ES-I3 (cell line): ENCODE measurements around the gene SYNJ2BP.
A peak's percentile ranks its signal among the peaks of the same experiment; 100 is the strongest.
"Not testable (repeated sequence)": the region's sequence is repeated elsewhere in the genome, so short reads cannot be mapped to it uniquely, and the experiment has no call there.

Experiments used
- H3K36me3 ChIP-seq: 2 replicates; pipeline ENCODE4 v1.6.1; 2013; ENCODE audit warnings: mild to moderate bottlenecking, low read length, control low read depth, moderate library complexity; ENCODE audit not compliant: insufficient read depth
- H3K4me1 ChIP-seq: 2 replicates; pipeline ENCODE4 v1.6.1; 2013; ENCODE audit warnings: mild to moderate bottlenecking, control low read depth, low read length; ENCODE audit not compliant: insufficient read depth
- H3K9ac ChIP-seq: 2 replicates; pipeline ENCODE4 v1.6.1; 2013; ENCODE audit warnings: low read depth, mild to moderate bottlenecking, low read length, moderate library complexity
- H3K9me3 ChIP-seq: 2 replicates; pipeline ENCODE4 v1.6.1; 2013; ENCODE audit warnings: mild to moderate bottlenecking, low read length, moderate library complexity; ENCODE audit not compliant: control insufficient read depth, insufficient read depth

SYNJ2BP gene, protein sequence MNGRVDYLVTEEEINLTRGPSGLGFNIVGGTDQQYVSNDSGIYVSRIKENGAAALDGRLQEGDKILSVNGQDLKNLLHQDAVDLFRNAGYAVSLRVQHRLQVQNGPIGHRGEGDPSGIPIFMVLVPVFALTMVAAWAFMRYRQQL

GRCh38 chr14:70416725-70417349, at the start of gene SYNJ2BP:
SYNJ2BP (minus strand) TSS chr14:70417090; CDS start chr14:70416963, 127 bp downstream.
- H3K4me1 ChIP-seq = 0 out of 2 replicates have a peak, but pooled peaks cover 2% of the 10 kb centered on the region
- no peaks in the 10 kb centered on the region for H3K36me3 ChIP-seq
- no peaks in the 10 kb centered on the region for H3K9me3 ChIP-seq
- H3K9ac ChIP-seq = peak within 1 kb of the TSS; percentile 89

DNA sequence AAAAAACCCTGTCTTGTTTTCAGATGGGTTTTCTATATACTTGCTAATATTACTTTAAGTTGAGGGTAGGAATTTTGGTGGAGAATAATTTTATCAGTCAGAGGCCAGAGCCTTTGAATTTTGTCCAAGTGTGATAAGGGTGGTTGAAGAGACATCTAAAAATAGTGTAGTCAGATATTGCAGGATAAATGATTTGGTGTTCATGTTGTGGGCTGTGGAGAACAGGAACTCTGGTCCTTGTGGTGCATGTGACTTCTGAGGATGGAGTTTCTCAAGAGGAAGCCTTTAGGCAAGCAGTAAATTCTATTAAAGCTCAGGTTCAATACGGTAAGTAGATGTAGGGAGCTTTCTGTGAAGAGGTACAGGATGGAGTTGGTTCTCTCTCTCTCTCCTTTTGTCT, 37.8 kb upstream of the SYNJ2BP start:
- H3K9ac ChIP-seq = no peak overlapping the region
- no peaks in the 10 kb centered on the region for H3K36me3 ChIP-seq
- H3K9me3 ChIP-seq = no peaks in the 10 kb centered on the region
- no peaks in the 10 kb centered on the region for H3K4me1 ChIP-seq

DNA sequence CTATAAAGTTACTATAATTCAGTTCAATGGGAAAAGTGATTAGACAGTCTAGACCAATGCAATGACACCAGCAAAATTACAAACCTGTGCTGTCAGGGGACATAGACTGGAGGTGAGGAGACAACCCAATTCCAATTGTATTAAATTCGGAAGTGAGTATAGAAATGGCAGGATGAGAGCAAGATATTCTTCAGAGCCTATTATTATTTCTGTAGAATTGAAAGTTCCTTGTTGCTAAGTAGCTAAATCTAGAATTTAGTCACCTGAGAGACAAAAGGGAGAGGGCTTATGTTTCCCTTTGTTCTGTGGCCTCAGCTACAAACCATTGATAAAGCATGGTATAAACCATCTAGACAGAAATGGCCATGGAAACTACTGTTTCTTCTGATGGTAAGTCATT, 35.0 kb upstream of the SYNJ2BP start, which contains the start of gene ADAM21:
Gene ADAM21 (plus strand): TSS at position 301 of the 400 bp plus-strand sequence. CDS start 5,326 bp downstream, outside the sequence.
- no peak within 1 kb of the TSS for H3K9ac ChIP-seq
- no peaks in the 10 kb centered on the region for H3K36me3 ChIP-seq
- H3K4me1 ChIP-seq = no peaks in the 10 kb centered on the region
- no peaks in the 10 kb centered on the region for H3K9me3 ChIP-seq

GRCh38 chr14:70448633-70449340, 31.9 kb upstream of the SYNJ2BP start:
- H3K9ac ChIP-seq = no peak overlapping the region
- H3K4me1 ChIP-seq = no peaks in the 10 kb centered on the region
- peaks cover 13% of the 10 kb centered on the region for H3K9me3 ChIP-seq
- H3K36me3 ChIP-seq = no peaks in the 10 kb centered on the region

DNA sequence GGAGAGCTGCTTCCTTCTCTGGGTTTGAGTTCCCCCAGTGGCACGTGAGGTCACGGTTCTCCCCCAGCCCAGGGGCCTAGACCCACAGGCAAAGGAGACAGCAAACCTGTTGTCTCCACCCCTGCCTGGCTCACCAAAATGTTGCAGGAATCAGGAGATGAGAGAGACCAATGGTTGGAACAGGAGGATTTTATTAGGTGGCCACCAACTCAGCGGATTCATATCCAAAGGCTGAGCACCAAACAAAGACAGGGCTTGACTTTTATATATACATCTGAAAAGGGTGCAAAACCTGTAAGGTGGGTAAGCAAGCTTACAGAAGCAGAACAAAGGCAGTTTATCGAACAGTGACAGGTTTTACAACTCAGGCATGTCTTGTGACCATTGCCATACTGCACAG, 25.9 kb upstream of the SYNJ2BP start:
- Histone ChIP-seq H3K36me3 (no peaks in the 10 kb centered on the region), H3K4me1 (no peaks in the 10 kb centered on the region), H3K9ac (no peak overlapping the region), H3K9me3 (peaks cover 25% of the 10 kb centered on the region)

DNA sequence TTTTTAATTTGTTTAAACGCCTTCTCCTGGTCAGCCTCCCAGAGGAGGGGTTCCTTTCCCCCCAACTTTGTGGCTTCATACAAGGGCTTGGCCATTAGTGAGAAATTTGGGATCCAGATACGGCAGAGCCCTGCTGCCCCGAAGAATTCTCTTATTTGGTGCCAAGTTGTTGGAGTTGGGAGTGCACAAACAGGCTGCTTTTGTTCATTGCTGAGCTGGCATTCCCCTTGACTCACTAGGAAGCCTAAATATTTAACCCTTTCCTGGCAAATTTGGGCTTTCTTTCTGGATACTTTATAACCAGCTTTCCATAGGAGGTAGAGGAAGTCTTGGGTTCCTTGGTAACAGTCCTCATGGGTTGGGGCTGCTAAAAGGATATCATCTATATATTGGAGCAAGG, 24.8 kb upstream of the SYNJ2BP start:
- Histone ChIP-seq H3K36me3 (no peaks in the 10 kb centered on the region), H3K9me3 (peaks cover 33% of the 10 kb centered on the region), H3K4me1 (no peaks in the 10 kb centered on the region), H3K9ac (no peak overlapping the region)

DNA sequence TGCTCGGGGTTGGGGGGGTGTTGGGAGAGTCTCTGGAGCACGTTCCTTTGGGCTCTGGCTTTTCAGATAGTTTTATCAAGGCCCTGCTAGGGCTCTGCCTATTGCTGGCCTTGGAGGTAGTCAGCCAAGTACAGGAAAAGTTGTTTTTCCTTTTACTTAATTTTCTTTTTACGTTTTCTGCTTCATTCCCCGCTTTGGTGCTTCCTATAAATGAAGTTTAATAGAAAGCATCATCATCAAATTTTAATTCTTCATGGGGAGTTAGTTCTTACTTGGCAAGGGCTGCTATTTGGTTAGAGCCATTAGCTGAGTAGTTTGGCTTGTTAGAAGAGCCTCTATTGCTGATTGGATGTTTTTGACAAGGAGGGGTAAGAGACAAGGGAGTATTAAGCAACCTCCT, 20.0 kb upstream of the SYNJ2BP start:
- Histone ChIP-seq H3K4me1 (no peaks in the 10 kb centered on the region), H3K9ac (no peak overlapping the region), H3K36me3 (no peaks in the 10 kb centered on the region), H3K9me3 (peaks cover 16% of the 10 kb centered on the region)

GRCh38 chr14:70426555-70426954, 9.7 kb upstream of the SYNJ2BP start:
- not testable (repeated sequence) for H3K36me3 ChIP-seq, H3K9me3 ChIP-seq

GRCh38 chr14:70425354-70425753, 8.5 kb upstream of the SYNJ2BP start:
- Histone ChIP-seq H3K9me3 (peaks cover 4% of the 10 kb centered on the region; the same call in 1 of the 2 replicates), H3K9ac (no peak overlapping the region), H3K36me3 (no peaks in the 10 kb centered on the region), H3K4me1 (no peaks in the 10 kb centered on the region)

More at GRCh38 chr14:70426555-70426954, 9.7 kb upstream of the SYNJ2BP start:
- not testable (repeated sequence) for H3K4me1 ChIP-seq, H3K9ac ChIP-seq

DNA sequence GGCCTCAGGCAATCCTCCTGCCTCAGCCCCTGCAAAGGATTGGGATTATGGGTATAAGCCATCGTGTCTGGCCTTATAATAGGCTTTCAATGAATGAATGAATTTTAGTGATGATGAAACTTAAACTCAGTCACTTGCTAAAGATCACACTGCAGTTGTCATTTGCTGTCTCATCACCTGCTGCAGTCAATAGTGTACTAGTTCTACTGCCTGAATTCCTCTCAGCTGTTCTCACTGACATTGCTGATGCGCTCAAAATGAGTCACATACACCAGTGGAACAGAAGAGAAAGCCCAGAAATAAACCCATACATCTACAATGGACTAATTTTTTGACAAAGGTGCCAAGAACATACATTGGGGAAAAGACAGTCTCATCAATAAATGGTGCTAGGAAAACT, 5.6 kb upstream of the SYNJ2BP start:
- Histone ChIP-seq H3K4me1 (0 out of 2 replicates have a peak, but pooled peaks cover 2% of the 10 kb centered on the region), H3K9me3 (peaks cover 4% of the 10 kb centered on the region; the same call in 1 of the 2 replicates), H3K9ac (no peak overlapping the region), H3K36me3 (no peaks in the 10 kb centered on the region)

- H3K36me3 ChIP-seq, H3K4me1 ChIP-seq, H3K9ac ChIP-seq, H3K9me3 ChIP-seq: not testable (repeated sequence)
These were observed 2.5 kb upstream of the SYNJ2BP start for GRCh38 chr14:70419270-70419931.

DNA sequence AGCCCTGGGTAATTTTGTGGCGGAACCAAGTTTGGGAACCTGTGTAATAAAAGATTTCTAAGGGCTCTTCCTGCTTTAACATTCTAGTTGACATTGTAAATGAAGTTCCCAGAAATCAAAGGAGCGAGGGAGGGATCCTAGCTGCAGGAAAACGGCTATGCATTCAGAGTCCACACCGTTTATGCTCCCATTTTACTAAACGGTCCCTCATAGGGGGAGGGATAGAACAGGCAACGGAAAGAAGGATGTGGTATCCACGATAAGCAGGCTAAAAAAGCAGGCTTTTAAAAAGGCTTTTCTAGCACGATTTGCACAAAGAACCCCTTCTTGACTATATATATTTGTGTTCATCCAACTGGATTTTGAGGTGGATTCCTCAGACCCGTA, 559 bp downstream of the SYNJ2BP start:
- 0 out of 2 replicates have a peak, but pooled peaks cover 2% of the 10 kb centered on the region for H3K4me1 ChIP-seq
- H3K36me3 ChIP-seq = no peaks in the 10 kb centered on the region
- peak overlapping the region; percentile 89 for H3K9ac ChIP-seq
- no peaks in the 10 kb centered on the region for H3K9me3 ChIP-seq

DNA sequence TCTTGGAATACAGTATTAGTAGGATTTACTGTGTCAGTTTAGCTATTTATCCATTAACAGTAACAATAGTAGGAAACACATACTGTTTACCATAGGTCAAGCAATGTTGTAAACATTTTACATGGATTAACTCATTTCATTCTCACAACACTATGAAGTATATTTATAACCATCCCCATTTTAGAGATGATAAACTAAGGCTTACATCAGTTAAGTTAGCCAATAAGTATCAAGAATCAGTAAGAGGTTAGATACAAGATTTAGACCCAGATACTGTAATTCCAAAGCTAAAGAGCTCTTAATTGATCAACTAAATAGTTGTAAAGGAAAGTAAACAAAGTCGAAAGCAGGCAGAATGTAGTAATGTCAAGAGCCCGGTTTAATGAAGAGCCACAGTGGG, 1.1 kb downstream of the SYNJ2BP start:
- Histone ChIP-seq H3K36me3 (no peaks in the 10 kb centered on the region), H3K9me3 (no peaks in the 10 kb centered on the region), H3K9ac (peak overlapping the region; percentile 89; the same call in 1 of the 2 replicates), H3K4me1 (0 out of 2 replicates have a peak, but pooled peaks cover 2% of the 10 kb centered on the region)

GRCh38 chr14:70407621-70408020, 9.3 kb downstream of the SYNJ2BP start:
- Histone ChIP-seq H3K36me3 (no peaks in the 10 kb centered on the region), H3K9ac (no peak overlapping the region), H3K9me3 (no peaks in the 10 kb centered on the region), H3K4me1 (peaks cover 5% of the 10 kb centered on the region; the same call in 1 of the 2 replicates)
